Natural killer cell (primary cell): ENCODE measurements around the gene MAP4K3. TPM values are rescaled to one million over a fixed set of nuclear protein-coding genes. Genes with fewer than 3 reads are reported as not detected.

ENCODE experiments used
- ATAC-seq, 3 donors: fragments of 150-1000 bp in 2 of 3; fragments of 200-7000 bp in 1 of 3; cut with Tn5 transposase; 1 replicate in 1 of 3; 2 replicates in 2 of 3; pipeline ENCODE4 v1.10.0; 2021; ENCODE audit warnings: mild to moderate bottlenecking in 2 of 3, moderate library complexity in 2 of 3
- DNase-seq, 2 donors: peaks; one replicate each; pipeline versions ENCODE4 v3.0.0 to v3.0.0-alpha.2; 2013 to 2021; ENCODE audit warnings: mixed read lengths in 1 of 2
- H3K27ac ChIP-seq: one replicate; pipeline ENCODE4 v1.5.1; 2013; ENCODE audit warnings: mild to moderate bottlenecking, low read length
- H3K27me3 ChIP-seq: one replicate; pipeline ENCODE4 v1.6.1; 2013; ENCODE audit warnings: low read length; ENCODE audit not compliant: control insufficient read depth, insufficient read depth
- H3K36me3 ChIP-seq: one replicate; pipeline ENCODE4 v1.6.1; 2013; ENCODE audit warnings: low read length; ENCODE audit not compliant: control insufficient read depth, insufficient read depth
- H3K4me1 ChIP-seq: one replicate; pipeline ENCODE4 v1.6.1; 2013; ENCODE audit warnings: low read length; ENCODE audit not compliant: control insufficient read depth, insufficient read depth
- H3K4me3 ChIP-seq: one replicate; pipeline ENCODE4 v1.5.1; 2013; ENCODE audit warnings: low read length
- H3K9me3 ChIP-seq: one replicate; pipeline ENCODE4 v1.6.1; 2013; ENCODE audit warnings: low read length; ENCODE audit not compliant: control insufficient read depth, insufficient read depth
- H3K27ac Mint-ChIP-seq, 2 donors: one replicate each; pipeline ENCODE4 v1.8.0; 2022; ENCODE audit warnings: mild to moderate bottlenecking in 2 of 2, mixed read lengths in 2 of 2, moderate library complexity in 1 of 2
- H3K27me3 Mint-ChIP-seq, 2 donors: one replicate each; pipeline ENCODE4 v1.8.0; 2022; ENCODE audit warnings: low read depth in 2 of 2, mixed read lengths in 2 of 2
- H3K36me3 Mint-ChIP-seq: one replicate; pipeline ENCODE4 v1.8.0; 2022; ENCODE audit warnings: mixed read lengths
- H3K4me1 Mint-ChIP-seq, 2 donors: one replicate each; pipeline ENCODE4 v1.8.0; 2022; ENCODE audit warnings: mixed read lengths in 2 of 2
- H3K4me3 Mint-ChIP-seq: one replicate; pipeline ENCODE4 v1.8.0; 2022; ENCODE audit warnings: mild to moderate bottlenecking, moderate library complexity, mixed read lengths
- H3K9me3 Mint-ChIP-seq, 2 donors: one replicate each; pipeline ENCODE4 v1.8.0; 2022; ENCODE audit warnings: mixed read lengths in 2 of 2
- WGBS: methylation state at CpG from one replicate; pipeline ENCODE4 v1.1.7; 2013; ENCODE audit warnings: missing lambda C conversion rate; ENCODE audit not compliant: insufficient coverage; 5-methylcytosine and 5-hydroxymethylcytosine counted together
- intact Hi-C: fragments of 100-400 bp; cut with micrococcal nuclease; formaldehyde crosslinking; loops from one replicate; pipeline ENCODE4 v1.14.2; 2022
- total RNA-seq, 4 donors: library from RNA; stranded (reverse); fragments of 120-200 nt in 1 of 4; gene quantifications; one replicate each; pipeline versions ENCODE4 v1.2.3 to v1.2.4, GENCODE V29; 2013 to 2022
- TF ChIP-seq, protein P1 (sequence below): fragments of 200-600 bp; IDR thresholded peaks from one replicate; pipeline ENCODE4 v1.8.0; 2022; ENCODE audit warnings: antibody characterized with exemption

MAP4K3 gene
- total RNA-seq, 3 donors from 2014 or later (not counting 1 experiment from before 2014, with no cell fraction given), result 17.3 to 25.9 (median 20.3) TPM

DNA sequence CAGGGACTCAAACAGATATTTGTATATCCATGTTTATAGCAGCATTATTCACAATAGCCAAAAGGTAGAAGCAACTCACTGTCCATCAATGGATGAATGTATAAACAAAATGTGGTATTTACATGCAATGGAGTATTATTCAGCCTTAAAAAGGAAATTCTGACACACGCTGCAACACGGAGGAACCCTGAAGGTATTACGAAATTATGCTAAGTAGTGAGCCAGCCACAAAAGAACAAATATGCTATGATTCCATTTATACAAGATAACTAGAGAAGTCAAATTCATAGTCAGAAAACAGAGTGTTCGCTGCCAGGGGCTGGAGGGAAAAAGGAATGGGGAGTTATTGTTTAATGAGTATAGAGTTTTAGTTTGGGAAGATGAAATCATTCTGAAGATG, 132.4 kb downstream of the MAP4K3 start:
- WGBS, result 74% methylated on average over 4 of the region's 4 CpGs
- no peak overlapping the region for H3K4me3 Mint-ChIP-seq
- H3K36me3 ChIP-seq, result no peaks in the 10 kb centered on the region
- H3K9me3 ChIP-seq, result no peaks in the 10 kb centered on the region
- no peaks in the 10 kb centered on the region for H3K4me1 Mint-ChIP-seq
- no peaks in the 10 kb centered on the region for H3K9me3 Mint-ChIP-seq
- TF ChIP-seq, protein P1, sequence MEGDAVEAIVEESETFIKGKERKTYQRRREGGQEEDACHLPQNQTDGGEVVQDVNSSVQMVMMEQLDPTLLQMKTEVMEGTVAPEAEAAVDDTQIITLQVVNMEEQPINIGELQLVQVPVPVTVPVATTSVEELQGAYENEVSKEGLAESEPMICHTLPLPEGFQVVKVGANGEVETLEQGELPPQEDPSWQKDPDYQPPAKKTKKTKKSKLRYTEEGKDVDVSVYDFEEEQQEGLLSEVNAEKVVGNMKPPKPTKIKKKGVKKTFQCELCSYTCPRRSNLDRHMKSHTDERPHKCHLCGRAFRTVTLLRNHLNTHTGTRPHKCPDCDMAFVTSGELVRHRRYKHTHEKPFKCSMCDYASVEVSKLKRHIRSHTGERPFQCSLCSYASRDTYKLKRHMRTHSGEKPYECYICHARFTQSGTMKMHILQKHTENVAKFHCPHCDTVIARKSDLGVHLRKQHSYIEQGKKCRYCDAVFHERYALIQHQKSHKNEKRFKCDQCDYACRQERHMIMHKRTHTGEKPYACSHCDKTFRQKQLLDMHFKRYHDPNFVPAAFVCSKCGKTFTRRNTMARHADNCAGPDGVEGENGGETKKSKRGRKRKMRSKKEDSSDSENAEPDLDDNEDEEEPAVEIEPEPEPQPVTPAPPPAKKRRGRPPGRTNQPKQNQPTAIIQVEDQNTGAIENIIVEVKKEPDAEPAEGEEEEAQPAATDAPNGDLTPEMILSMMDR, result no peak
- intact Hi-C loops, result no loop called here
- no peaks in the 10 kb centered on the region for H3K36me3 Mint-ChIP-seq
- no peaks in the 10 kb centered on the region for H3K4me1 ChIP-seq
- no peaks in the 10 kb centered on the region for H3K27me3 Mint-ChIP-seq
- H3K27me3 ChIP-seq, result no peaks in the 10 kb centered on the region
- DNase-seq (no peak), ATAC-seq (no peak)
- H3K4me3 ChIP-seq, result no peak overlapping the region
- H3K27ac Mint-ChIP-seq, result no peak overlapping the region
- H3K27ac ChIP-seq, result no peak overlapping the region

DNA sequence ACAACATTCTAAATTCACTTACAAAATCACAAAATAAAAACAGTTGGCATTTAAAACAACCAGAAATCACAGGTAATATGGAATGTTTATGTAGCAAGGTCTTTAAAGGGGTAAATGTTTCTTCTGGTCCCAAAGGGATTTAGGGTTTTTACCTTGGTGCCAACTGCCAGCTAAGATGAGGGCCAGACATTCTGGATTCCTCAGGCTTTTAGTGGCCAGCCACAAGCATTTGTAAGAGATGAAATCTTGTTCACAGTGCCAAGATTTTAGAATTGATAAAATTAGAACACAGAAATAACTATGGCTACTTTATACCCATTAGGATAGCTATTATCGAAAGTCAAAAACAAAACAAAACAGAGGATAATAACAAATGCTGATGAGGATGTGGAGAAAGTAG, 132.9 kb downstream of the MAP4K3 start:
- 100% methylated on average over 1 of the region's 1 CpG for WGBS
- TF ChIP-seq, protein P1, result no peak
- no peaks in the 10 kb centered on the region for H3K4me1 Mint-ChIP-seq
- no peaks in the 10 kb centered on the region for H3K9me3 Mint-ChIP-seq
- no peak overlapping the region for H3K4me3 Mint-ChIP-seq
- Histone ChIP-seq H3K27me3 (no peaks in the 10 kb centered on the region), H3K4me3 (no peak overlapping the region), H3K9me3 (no peaks in the 10 kb centered on the region), H3K4me1 (no peaks in the 10 kb centered on the region), H3K27ac (no peak overlapping the region), H3K36me3 (no peaks in the 10 kb centered on the region)
- H3K27me3 Mint-ChIP-seq, result no peaks in the 10 kb centered on the region
- H3K27ac Mint-ChIP-seq, result no peak overlapping the region
- DNase-seq (no peak), ATAC-seq (no peak)
- intact Hi-C loops, result no loop called here
- H3K36me3 Mint-ChIP-seq, result no peaks in the 10 kb centered on the region

DNA sequence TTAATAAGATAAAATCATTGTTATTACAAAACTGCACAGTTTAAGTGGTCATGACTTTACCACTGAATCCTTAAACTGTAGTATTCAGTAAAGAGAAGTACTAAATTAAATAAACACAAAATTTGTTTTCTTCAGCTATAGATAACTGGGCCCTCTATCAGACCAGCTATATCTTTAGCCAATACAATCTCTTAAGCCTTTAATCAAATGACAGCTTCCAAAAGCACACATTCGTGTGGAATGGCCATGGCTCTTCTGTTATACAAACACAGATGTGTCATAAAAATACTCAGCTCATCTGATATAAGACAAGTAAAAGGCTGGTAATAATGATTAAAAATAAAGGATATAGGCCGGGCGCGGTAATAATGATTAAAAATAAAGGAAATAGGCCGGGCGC, 135.7 kb downstream of the MAP4K3 start:
- H3K9me3 ChIP-seq, result no peaks in the 10 kb centered on the region
- intact Hi-C loops, result no loop called here
- H3K4me3 ChIP-seq, result no peak overlapping the region
- H3K27ac ChIP-seq, result no peak overlapping the region
- 96% methylated on average over 5 of the region's 6 CpGs for WGBS
- DNase-seq, result no peak
- no peaks in the 10 kb centered on the region for H3K27me3 Mint-ChIP-seq
- no peaks in the 10 kb centered on the region for H3K27me3 ChIP-seq
- no peak for ATAC-seq
- no peak overlapping the region for H3K4me3 Mint-ChIP-seq
- H3K36me3 ChIP-seq, result no peaks in the 10 kb centered on the region
- no peaks in the 10 kb centered on the region for H3K9me3 Mint-ChIP-seq
- H3K27ac Mint-ChIP-seq, result no peak overlapping the region
- TF ChIP-seq, protein P1, result no peak
- H3K36me3 Mint-ChIP-seq, result no peaks in the 10 kb centered on the region
- H3K4me1 ChIP-seq, result no peaks in the 10 kb centered on the region
- H3K4me1 Mint-ChIP-seq, result no peaks in the 10 kb centered on the region
